ENCODE results near the gene MUC22. TPM values are rescaled to one million over a fixed set of nuclear protein-coding genes. Genes with fewer than 3 reads are reported as not detected.

MUC22 gene
- total RNA-seq: not detected in 2 replicates

GRCh38 chr6:31010393-31011060 is at the start of gene MUC22:
Gene MUC22, plus strand, starts transcription at chr6:31010474. Its CDS starts 233 bp downstream, at chr6:31010707.

GRCh38 chr6:30983439-30983838 is 26.8 kb upstream of the MUC22 start, which contains the start of gene MUC21:
Gene MUC21, plus strand, starts transcription at chr6:30983718. Its CDS starts 241 bp downstream, at chr6:30983959.

Other genes with a start within 250 kb of the MUC22 start
- 15.2 and 17.1 TPM in 2 replicates for gene DDR1, start 126.0 kb upstream of the MUC22 start, total RNA-seq
- gene GTF2H4, start 102.3 kb upstream of the MUC22 start, total RNA-seq: 5.9 and 8.0 TPM in 2 replicates
- gene VARS2, start 96.2 kb upstream of the MUC22 start, total RNA-seq: 12.4 and 16.8 TPM in 2 replicates
- gene SFTA2, start 78.3 kb upstream of the MUC22 start, total RNA-seq: not detected in 2 replicates
- not detected in 2 replicates for gene MUCL3, start 69.5 kb upstream of the MUC22 start, total RNA-seq
- not detected in 2 replicates for gene MUC21, start 26.8 kb upstream of the MUC22 start, total RNA-seq
- not detected in 2 replicates for gene C6orf15, start 102.1 kb downstream of the MUC22 start, total RNA-seq
- 0.92 and 1.1 TPM in 2 replicates for gene PSORS1C1, start 104.3 kb downstream of the MUC22 start, total RNA-seq
- not detected in 2 replicates for gene CDSN, start 110.0 kb downstream of the MUC22 start, total RNA-seq
- not detected in 2 replicates for gene PSORS1C2, start 128.6 kb downstream of the MUC22 start, total RNA-seq
- gene CCHCR1, start 147.3 kb downstream of the MUC22 start, total RNA-seq: 12.7 and 18.9 TPM in 2 replicates
- 13.6 and 21.4 TPM in 2 replicates for gene TCF19, start 148.1 kb downstream of the MUC22 start, total RNA-seq
- gene POU5F1, start 160.2 kb downstream of the MUC22 start, total RNA-seq: 0.12 and 0.13 TPM in 2 replicates